Suprapubic skin (tissue), 4 donors: ENCODE data around the gene XRRA1.

Experiments used
- CTCF ChIP-seq, 2 donors: fragments of 200-600 bp in 1 of 2; fragments of 450-650 bp in 1 of 2; sonication (generic) in 1 of 2; IDR thresholded peaks; one replicate each; pipeline ENCODE4 v1.5.1; 2016 to 2019; ENCODE audit warnings: antibody characterized with exemption in 2 of 2, mild to moderate bottlenecking in 1 of 2, moderate library complexity in 1 of 2
- EP300 ChIP-seq: sonication (generic); formaldehyde crosslinking; IDR thresholded peaks from one replicate; pipeline ENCODE4 v1.6.1; 2017; ENCODE audit warnings: antibody characterized with exemption
- POLR2A ChIP-seq, 2 donors: fragments of 450-650 bp; IDR thresholded peaks; one replicate each; pipeline ENCODE4 v1.6.1; 2017; ENCODE audit warnings: antibody characterized with exemption in 2 of 2, mild to moderate bottlenecking in 2 of 2, moderate library complexity in 2 of 2
- POLR2AphosphoS5 ChIP-seq, 3 donors: sonication (generic); formaldehyde crosslinking; IDR thresholded peaks; one replicate each; pipeline ENCODE4 v1.6.1; 2017; ENCODE audit warnings: antibody characterized with exemption in 3 of 3

- TF ChIP-seq POLR2AphosphoS5 (IDR thresholded peaks at IDR 0.05), result no peak
- TF ChIP-seq CTCF (IDR thresholded peaks at IDR 0.05), result no peak
- no peak for TF ChIP-seq EP300
- TF ChIP-seq POLR2A (IDR thresholded peaks at IDR 0.05), result no peak
Observed at GRCh38 chr11:74818283-74818946, 130.5 kb downstream of the XRRA1 start.
